NCI-H2107 treated with DMSO at 0.1 percent for 48 hours (cell line): Measurements from ENCODE around the gene COPS9.

ENCODE experiments used
- DNase-seq: peaks from one replicate; lab custom pipeline; 2025; ENCODE audit not compliant: unreplicated experiment; lab: John Stamatoyannopoulos, UW

The COPS9 gene

GRCh38 chr2:240151477-240152031 lies 15.4 kb upstream of the COPS9 start:
- DNase-seq: no peak

DNA sequence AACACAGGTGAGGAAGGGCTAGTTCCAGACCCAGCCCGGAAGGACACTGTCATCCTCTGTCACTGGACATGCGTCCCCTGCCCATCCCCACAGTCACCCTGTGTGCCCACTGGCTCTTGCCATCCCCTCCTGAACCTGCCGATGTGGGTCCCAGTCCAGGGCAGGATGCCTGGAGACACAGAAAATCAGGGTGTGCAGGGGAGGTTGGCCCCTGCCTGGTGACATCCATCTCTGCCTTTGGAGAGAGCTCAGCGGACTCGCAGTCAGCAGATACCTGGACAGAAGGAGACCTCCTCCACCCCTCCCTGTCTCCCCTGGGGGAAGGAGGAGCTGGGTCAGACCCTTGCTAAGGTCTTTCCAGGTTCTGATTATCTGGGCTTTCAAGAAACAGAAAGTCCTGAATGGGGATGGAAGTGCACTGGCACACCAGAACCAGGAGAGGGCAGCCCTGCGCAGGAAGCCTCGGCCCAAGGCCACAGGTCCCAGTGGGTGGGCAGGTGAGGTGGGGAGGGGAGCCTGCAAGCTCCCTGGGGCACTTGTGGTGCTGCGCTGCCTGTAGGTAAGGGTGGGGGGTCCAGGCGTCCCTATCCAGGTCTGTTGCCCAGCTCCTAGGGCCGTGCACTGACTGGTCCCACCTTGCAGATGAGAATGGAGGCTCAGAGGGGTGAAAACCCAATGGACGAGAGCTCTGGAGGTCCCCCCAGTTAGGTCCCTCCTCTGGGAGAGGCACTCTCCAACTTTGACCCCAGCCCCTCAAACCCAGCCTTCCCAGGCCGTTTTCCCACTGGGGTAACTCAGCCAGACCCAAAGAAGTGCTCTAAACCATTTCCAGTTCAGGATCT lies 14.1 kb upstream of the COPS9 start:
- peak; percentile 12 for DNase-seq

DNA sequence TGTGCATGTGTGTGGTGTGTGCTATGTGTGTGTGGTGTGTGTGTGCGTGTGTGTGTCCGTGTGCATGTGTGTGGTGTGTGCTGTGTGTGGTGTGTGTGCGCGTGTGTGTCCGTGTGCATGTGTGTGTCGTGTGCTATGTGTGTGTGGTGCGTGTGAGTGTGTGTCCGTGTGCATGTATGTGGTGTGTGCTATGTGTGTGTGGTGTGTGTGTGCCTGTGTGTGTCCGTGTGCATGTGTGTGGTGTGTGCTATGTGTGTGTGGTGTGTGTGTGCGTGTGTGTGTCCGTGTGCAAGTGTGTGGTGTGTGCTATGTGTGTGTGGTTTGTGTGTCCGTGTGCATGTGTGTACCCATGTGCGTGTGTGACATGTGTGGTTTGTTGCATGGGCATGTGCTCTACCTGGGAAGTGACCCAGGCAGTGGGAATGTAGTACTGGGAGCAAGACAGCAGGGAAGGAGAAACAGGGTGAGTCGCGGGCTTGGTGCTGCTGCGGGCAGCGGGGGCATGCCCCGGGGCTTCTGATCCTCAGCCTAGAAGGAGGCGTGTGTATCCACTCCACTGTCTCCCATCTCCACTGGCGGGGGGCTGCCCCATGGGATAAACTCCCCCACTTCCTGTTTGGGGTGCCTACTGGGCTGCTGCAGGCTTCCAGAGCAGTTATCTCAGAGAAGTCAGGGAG lies 11.9 kb upstream of the COPS9 start:
- no peak for DNase-seq

DNA sequence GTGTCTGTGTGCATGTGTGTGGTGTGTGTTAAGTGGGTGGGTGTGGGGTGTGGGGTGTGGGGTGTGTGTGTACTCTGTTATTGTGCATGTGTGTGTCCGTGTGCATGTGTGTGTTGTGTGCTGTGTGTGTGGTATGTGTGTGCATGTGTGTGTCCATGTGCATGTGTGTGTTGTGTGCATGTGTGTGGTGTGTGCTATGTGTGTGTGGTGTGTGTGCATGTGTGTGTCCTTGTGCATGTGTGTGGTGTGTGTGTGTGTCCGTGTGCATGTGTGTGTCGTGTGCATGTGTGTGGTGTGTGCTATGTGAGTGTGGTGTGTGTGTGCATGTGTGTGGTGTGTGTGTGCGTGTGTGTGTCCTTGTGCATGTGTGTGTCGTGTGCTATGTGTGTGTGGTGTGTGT lies 11.3 kb upstream of the COPS9 start:
- DNase-seq: no peak

- no peak for DNase-seq
Measured at GRCh38 chr2:240146627-240147278, 10.6 kb upstream of the COPS9 start.

GRCh38 chr2:240146141-240146561 lies 10.0 kb upstream of the COPS9 start:
- no peak for DNase-seq

GRCh38 chr2:240145461-240145860 lies 9.4 kb upstream of the COPS9 start:
- no peak for DNase-seq

GRCh38 chr2:240144649-240145261 lies 8.7 kb upstream of the COPS9 start:
- no peak for DNase-seq

DNA sequence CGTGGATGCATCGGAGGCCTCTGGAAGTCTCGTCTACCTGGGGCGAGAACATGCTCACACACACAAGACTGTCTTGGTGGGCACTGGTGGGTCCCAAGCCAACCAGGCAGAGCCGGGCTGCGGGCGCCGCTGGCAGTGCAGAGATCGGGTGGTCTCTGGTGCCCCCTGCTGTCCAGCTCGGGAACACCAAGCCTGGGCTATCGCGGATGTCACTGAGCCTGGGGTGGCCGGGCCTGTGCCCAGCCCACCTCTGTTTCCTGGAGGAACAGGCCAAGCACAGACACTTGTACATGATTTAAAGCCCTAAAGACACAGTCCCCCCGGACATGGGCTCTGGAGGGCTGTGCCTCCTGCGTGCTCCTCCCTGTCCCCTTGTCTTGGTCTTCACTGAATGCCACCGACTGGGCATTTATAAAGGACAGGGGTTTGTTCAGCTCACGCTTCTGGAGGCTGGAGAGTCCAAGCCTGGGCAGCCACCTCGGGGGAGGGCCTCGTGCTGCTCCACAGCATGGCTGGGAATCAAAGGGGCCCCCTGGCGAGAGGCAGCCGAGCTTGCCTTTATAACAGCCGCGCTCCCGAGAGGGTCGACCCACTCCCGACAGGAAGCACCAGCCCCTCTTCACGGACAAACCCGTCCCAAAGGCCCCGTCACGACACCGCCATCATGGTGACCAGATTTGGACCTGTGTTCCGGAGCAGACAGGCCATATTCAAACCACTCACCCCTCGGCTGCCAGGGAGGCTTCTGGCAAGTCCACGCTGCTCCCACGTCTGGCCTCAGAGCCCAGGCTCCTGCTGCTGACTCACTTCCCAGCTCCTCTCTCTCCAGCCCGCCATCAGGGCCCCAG lies 7.9 kb upstream of the COPS9 start:
- peak; percentile 3 for DNase-seq

- DNase-seq: no peak
Measured at GRCh38 chr2:240143276-240143675, 7.2 kb upstream of the COPS9 start.

DNA sequence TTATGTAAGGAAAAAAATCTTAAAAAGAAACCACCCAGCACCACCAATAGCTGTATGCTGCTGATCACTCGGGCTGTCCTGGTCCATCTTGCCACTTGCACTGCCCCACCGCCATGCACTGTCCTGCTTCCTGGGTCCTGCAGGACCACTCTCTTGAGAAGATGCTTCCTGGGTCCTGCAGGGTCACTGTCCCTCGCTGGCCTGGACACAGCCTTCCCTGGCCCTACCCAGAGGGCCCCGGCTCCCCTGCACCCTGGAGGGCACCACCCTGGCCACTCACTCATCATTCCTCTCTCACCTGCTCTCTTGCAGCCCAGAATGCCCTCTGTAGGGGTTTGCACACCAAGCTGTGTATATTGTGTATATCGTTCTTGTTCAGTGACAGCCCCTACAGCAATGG lies 6.8 kb upstream of the COPS9 start:
- DNase-seq: no peak

GRCh38 chr2:240142256-240142775 lies 6.2 kb upstream of the COPS9 start:
- no peak for DNase-seq

GRCh38 chr2:240141736-240142135 lies 5.6 kb upstream of the COPS9 start:
- no peak for DNase-seq

DNA sequence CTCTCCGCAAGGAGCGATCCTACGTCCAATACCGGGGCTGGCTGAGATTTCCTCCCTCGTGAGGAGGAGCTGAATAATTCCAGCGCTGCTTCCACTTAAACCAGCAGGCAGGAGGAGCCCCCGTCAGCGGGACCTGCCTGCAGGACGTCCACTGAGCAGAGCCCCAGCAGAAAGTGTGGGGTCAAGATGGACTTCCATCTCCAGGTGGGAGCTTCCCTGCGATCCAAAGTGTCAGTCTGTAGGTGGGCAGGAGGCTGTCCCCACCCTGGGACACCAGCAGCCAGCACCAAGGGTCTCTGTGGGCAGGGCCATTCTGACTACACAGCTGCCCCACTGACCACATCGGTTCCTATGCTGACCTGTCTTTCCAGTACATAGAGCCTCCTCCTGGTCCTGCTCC lies 4.8 kb upstream of the COPS9 start:
- no peak for DNase-seq

DNA sequence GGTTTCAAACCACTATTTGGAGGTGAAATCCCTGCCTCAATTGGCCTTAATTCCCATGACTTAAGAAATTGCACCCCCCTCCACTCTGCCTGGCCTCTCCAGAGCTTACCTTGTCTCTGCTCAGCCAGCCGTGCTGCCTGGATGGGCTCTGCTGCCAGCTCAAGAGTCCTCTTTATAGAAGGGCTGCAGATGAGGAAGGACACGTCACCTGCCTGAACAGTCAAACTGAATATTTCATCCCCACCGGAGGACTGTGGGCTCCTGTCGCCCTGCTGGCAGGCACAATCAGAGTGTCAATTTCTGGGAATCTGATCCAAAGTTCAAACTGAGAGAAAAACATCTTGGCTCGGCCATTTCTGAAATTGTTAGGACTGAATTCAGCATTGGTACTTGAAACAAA lies 4.4 kb upstream of the COPS9 start, which contains the start of gene OTOS:
TSS of gene OTOS (minus strand) at position 148 of the 400 bp plus-strand sequence. CDS start 332 bp downstream, outside the sequence.
- DNase-seq: peak; percentile 75

DNA sequence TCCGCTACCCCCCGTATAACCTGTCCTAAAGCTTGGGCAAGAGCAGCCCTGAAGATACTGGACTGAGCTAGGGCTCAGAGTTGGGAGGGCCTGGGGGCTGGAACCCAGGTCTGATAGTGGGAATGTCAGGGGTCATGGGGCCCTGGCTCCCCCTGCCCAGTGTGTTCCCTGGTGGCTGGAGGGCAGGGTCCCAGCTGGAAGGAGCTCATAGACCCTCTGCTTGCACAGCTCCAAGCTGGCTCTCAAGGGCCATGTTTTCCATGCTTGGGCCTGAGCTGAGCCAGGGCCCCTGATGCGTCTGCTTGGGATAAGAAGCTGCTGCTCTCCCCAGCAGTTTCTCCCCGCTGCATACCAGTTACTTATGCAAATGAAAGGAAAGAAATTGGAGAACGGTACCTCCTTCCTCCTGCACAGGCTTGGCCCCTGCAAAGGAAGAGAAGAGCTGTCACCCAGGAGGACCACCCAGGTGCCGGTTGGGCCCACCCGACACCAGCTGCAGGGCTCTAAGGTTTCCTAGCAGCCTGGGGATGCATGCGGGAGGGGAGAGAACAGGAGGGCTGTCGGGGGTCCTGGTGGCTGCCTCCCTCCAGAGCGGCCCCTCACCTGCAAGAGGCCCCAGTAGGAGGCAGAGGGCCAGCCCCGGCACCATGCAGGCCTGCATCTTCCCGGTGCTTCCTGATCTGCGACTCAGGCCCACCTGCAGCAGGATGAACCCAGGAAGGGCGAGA lies 3.7 kb upstream of the COPS9 start:
- DNase-seq: no peak

DNA sequence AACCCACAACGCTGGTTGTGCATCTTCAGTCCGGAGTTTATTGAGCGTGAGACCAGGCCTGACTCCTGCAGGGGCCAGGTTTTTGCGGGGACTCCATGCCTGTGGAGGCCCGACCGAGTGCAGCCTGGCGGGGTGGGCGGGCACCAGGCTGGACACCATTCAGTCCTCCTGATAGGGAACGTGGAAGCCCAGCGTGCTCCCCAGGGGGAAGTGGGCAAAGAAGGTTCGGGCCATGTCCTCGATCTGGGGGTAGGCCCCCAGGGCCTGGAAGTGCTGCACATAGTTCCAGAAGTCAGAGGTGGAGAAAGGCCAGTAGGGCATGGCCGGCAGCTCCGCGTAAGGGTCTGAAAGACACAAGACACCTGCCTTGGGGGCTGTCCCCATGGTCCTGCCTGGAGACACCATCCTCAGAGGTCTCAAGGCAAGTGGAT lies 2.9 kb upstream of the COPS9 start:
- DNase-seq: no peak

DNA sequence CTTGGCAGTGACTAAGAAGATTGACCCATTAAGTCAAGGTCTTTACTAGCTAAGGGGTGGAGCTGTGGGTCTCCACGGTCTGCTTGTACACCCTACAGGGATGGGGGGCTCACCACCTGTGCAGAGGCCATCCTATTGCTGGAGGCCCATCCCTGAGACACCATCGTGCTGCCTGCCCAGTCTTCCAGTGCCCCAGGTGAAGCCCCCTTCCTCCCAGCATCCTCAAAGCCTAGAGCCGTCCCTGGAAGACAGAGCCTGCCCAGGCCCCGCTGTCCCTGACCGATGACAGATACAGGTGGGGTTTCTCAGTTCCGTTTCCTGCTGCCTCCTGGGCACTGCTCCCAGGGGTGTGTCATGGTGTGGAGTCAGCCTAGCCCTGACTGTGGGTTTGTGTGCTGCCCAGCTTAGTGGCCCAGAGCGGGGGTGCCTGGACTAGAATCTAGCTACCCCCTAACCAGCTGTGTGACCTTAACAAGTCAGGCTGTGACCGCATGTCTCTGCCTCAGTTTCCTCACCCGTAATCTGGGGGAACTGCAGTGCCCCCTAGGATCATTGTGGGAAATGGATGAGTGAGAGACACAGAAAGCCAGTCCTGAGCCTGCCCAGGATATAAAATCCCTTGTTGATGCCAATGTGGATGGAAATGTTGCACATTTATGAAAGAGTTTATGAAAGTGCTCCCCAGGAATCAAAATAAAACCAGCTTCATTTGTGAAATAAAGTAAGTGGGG lies 2.3 kb upstream of the COPS9 start:
- DNase-seq: no peak
